DMS 273 treated with DMSO at 0.1 percent for 48 hours (cell line): ENCODE data around the gene PCSK6.

Source experiments
- DNase-seq: peaks from one replicate; lab custom pipeline; 2025; lab: John Stamatoyannopoulos, UW

Gene PCSK6

DNA sequence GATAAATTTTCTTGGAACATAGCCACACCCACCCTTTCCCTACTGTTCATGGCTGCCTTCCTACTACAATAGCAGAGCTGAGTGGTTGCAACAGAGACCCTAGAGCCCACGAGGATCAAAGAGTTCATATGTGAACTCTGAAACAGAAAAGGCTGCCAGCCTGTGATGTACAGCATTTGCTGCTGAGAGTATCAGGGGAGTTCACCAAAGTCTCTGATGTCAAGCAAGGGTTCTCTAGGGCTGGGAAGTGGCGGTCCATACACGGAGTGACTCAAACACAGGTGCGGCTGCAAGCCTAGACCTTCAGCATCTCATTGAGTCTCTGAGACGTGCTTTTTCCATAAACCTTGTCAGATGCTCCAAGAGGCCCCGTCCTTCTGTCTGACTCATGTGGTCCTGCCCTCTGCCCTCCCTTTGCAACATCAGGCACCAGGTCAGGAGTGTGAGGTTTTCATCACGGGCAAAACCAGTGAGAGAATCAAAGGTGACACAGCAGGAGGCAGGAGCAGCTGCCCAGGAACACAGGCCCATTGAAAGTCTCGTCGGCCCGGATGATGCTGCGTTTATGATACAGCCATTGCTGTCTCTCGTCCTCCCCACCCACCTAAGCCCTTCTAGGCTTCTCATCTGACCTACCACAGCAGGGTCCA is 42.9 kb downstream of the PCSK6 start:
- DNase-seq: no peak

DNA sequence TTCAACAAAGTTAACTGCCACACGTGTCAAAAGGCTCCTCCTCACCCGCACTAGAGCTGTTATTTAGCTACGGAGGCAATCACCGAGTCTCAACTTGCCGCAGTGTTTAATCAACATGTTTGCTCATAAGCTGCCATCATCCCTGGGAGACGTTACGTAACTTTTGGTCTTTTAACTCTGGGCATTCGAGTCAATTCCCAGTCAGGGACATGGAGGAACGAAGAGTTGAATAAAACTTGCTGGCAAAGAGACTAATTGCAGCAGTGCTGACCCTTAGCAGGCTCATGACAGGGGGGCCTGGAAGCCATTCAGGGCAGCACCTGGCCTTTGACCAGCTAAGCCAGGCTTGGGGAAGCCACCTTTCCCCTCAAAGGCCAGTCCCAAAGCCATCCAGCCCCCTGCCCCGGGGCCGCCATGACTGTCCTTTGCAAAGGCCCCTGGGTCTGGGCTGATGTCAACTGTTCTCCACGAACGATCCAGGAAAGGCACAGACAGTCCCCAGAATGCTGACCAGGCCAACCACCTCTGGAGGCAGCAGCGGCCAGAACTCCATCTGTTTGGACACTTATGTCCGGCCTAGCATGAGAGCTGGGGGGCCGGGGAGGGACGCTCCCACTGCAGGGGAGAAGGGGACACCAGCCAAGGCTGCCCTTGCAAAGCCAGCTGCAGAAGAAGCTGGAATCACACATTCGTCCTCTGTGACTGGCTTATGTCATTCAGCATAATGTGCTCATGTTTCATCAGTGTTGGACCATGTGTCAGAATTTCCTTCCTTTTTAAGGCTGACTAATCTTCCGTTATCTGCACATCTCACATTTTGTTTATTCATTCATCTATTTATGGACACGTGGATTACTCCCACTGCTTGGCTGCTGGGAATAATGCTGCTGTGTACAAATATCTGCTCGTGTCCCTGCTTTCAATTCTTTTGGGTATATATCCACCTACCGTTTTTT is 43.7 kb downstream of the PCSK6 start:
- DNase-seq: no peak

DNA sequence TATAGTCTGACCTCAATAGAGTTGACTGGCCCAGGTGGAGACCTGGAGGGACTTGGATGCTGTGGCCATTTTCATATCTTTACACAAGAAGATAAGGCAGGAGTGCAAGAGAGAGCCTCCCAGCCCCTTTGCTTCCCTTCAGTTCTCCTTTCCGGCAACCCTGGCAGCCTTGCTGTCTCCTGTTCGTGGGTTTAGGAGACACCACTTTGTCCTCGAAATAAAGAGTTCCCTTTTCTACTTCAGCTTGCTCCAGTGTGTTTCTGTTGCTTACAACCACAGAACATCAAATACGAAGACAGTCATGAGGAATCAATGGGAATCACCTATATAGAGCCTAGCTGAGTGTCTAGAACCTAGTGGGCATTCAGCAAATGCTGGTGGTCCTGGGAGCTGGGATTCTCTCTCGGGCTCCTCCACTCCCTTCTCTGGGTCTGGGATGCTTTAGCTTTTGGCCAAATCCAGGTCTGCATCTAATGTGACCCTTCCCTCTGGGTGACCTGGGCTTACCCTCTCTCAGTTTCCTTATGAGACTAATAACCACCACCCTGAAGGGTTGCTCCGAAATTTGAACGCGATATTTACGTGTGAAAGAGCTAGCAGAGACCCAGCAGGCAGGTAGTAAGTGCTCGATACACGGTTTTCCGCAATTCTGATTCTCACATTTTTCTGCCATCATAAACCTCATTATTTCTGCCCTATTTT is 44.5 kb downstream of the PCSK6 start:
- no peak for DNase-seq

DNA sequence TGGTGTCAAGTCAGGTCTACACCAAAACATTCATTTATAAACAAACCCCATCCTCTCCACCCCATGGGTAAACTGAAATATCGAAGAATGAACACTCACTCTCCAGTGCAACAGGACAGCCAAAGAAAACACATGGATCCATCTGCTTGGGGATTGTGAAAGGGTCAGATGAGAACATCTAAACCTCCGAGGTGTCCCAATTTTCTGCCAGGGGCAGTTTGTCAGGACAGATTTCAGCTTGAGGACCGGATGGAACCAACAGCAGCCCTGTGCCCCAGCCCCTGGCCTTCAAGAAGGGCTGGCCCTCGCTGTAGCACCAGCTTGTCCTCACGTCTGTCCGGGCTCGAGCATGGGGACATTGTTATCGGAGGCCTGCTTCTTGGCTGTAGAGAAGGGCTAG is 45.5 kb downstream of the PCSK6 start:
- no peak for DNase-seq

DNA sequence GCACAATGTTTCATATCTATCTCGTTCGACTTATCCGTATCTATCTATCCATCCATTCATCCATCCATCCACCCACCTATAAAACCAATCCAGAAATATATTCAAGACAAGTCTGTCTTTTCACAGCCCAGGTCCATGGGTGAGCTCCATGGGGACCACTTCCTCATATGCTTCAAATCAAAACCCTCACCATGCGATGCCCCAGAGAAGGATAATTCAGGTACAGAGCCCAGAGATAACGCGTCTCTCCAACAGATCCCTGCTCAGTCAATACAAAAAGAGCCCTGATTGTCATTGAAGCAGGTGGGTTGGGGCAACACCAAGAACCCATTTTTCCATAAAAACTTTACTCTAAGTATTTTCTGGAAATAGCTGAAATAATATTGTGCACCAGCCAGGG is 47.2 kb downstream of the PCSK6 start:
- no peak for DNase-seq

DNA sequence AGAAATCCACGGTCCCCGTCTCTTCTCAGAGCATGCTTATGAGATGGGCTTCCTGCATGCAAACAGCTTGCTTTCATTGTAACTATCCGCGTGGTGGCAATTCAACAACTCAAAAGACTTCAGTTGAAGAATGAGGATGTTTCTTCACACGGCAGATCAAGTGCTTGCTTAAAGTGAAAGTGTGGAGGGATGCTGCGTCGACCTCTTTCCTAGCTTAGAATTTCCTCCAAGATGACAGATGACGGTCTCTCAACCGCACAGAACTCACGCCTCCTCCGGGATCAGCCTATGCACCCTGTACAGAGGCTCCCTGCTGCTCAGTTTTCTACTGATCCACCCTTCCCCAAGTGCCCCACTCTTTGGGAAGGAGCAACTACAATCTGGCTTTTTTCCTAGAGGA is 47.8 kb downstream of the PCSK6 start:
- DNase-seq: no peak

DNA sequence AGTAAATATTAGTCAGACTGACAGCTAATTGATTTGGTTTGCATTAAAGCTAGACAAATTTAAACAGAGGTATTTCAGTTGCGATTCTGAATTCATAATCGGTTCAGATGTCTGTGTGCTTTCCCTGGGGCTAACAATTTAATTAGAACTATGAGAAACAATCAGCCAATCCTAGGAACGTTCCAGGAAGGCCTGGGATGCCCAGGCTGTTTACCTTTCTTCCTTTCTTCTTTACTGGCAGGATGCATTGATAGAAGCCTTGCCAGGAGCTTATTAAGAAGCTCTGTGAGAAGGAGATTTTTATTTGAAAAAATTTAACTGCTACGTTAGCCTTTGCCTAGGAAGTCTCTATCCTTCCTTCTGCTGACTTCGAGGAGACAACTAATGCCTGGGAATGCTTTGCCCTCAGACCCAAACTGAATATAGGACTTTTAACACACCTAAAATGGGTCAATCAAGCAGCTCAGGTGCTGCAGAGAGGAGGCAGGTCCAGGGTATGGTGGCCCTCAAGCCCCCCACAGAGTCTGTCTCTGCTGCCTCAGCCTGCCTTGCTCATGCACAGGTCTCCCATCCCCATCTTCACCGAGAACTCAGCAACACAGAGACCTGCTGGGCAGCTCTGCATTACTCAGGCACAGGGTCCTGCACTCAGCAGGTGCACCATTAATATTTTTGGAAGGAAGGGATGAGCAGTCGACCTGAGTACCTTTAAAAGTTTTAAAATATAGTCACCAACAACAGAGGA is 48.5 kb downstream of the PCSK6 start:
- no peak for DNase-seq

DNA sequence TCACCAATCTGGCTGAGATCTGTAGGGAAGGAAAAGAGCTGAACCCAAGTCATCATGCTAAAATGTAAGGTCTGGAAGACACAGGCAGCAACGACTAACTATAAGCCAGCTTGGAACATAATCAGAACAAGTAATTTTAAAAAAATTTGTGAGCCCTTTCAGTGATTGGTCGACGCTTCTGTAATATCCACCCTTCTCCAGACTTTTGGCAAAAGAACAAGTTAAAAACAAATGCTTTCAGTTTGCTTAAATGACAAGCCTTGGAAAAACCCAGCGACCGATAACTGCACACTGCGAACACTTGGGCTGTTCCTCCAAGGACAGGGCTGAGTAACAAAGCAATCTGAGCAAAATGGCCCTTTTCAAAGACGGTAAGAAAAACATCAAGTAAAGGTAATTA is 49.6 kb downstream of the PCSK6 start:
- no peak for DNase-seq

DNA sequence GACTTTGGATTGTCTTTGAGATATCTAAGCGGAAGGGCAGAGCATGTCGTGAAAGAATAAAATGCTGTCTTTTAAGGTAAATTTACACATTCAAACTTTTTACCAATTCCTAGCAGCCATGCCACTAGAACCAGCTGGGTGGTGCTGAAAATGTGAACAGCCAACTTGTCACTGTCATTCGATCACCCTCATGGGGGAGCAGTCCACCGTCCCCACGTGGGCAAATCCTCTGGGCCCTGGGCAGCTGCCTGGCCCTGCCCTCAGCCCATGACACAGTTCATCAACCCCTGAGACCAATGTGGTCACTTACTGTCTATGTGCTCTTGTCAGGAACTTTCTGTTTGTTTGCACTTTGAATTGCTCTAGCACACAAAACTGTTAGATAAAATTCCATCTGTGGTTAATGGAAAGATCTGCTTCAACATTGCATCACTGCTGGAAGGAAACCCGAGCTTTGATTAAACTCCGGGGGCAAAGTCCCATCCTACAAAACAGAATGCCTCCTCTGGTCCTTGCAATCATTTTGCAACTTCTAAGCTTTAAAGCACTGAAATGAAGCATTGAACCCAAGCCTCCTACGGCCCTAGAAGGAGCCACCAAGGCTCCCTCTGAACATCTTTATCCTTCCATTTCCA is 50.1 kb downstream of the PCSK6 start:
- DNase-seq: no peak

DNA sequence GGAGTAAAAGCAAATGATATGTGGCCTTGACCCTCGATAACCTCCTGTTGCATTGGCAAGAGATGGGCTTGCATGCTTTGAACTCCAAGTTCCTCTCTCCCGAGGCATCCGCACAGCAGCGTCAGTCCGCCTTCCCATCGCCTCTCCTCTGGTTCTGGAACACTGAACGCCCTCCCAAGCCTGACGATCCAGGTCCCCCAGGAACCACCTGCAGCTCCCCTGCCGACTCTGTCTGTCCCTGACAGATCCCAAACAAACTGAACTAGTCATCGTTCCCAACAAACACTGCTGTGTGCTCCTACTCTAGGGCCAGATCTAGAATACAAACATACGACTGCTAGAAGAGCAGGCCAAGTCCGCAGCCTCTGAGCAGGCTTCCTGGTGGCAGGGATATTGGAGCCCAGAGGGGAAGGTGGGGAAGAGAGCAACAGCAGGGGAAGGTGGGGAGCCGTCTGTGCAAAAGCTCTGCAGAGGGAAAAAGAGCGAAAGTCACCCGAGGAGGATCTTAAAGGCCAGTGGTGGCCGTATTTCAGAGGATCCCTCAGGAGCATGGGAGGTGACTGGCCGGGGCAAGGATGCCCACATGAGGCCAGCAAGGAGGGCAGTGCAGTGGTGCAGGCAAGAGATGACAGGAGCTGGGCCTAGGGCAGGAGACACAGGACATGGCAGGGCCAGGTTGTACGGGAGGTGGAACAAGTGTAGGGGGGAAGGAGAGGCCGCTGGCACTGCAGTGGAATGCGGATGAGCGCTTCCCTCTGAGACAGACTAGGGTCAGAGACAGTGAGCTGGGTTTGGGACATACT is 50.8 kb downstream of the PCSK6 start:
- no peak for DNase-seq

DNA sequence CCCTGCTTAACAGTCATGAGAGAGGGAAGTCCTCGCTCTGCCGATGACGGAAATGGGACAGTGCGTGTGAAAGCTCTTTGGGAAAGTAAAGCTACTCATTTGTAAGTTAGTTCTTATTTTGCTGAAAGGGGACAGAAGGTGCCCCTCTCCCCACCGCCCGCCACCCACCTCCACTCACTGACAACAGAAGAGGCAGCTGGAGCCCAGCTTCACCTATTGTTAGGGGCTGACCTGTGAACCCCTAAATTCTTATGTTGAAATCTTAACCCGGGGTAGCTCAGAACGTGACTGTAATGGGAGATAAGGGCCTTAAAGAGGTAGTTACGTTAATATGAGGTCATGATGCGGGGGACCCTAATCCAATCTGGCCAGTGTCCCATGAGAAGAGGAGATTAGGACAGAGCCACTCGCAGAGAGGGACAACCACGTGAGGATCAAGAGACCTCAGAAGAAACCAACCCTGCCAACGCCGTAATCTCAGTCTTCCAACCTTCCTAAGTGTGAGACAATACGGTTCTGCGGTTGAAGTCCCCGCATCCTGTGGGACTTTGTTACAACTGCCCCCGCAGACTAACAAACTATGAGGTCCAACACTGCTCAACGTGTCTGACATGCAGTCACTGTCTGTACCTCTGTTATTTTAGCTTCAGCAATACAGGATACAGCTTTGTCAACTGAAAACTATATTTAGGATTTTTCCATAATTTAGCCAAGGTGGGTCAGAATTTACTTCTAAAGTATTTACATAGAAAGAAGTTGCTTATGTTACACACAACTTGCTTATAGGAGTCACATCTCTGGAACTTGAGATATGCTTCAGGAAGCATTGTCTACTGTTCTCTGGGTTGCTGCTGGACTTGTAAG is 51.7 kb downstream of the PCSK6 start:
- no peak for DNase-seq

DNA sequence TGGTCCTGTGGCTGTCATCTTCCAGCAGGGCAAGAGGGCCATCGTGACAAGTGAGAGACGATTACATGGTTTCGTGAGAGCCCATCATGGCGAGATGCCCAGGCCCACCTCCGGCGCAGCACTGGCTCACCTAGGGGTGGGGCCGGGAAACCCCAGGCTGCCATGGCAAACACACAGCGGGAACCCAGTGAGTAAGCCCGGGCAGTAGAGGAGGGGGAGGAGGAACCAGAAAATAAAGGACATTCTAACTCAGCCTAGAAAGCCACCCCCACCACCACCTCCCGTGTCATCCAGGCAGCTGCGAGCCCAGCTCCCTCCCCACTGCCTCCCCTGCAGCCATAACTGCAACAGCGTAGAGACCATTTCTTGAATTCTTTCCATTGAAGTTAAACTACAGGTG is 52.3 kb downstream of the PCSK6 start:
- no peak for DNase-seq

DNA sequence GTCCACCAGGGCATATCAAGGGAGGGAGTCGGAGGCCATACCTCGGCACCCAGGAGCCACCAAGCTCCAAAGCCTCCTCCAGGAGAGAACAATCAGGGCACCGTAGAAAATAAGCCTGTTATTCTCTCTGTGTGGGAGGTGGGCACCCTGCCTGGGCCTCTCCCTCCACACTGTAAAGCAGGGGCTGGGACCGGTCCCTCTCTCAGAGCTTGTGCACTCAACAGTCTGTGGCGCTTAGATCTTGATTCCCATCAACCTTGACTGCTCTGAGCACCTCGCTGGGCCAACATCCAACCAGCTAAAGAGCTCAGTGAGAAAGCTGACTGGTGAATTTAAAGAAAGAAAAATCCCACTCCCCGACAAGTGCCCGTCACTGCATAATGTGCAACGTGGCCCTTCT is 53.0 kb downstream of the PCSK6 start:
- DNase-seq: no peak

DNA sequence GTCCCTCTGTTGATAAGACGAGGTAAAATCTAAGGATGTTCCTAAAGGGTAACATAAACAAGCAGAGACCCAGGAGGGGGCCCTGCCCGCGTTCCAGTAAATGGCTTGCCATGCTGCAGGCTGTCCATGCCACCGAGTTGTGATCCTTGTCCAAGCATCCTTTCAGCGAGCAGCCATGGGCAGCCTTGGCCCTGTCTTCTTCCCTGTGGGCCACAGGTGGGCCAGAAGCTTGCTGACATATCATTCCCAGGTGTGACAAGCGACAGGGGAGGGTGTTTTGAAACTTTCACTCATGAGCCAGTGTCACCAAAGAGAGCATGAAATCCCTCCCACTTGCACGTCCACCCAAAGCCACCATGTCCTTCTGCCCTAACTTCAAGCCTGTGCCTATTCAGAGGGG is 53.7 kb downstream of the PCSK6 start:
- DNase-seq: no peak

DNA sequence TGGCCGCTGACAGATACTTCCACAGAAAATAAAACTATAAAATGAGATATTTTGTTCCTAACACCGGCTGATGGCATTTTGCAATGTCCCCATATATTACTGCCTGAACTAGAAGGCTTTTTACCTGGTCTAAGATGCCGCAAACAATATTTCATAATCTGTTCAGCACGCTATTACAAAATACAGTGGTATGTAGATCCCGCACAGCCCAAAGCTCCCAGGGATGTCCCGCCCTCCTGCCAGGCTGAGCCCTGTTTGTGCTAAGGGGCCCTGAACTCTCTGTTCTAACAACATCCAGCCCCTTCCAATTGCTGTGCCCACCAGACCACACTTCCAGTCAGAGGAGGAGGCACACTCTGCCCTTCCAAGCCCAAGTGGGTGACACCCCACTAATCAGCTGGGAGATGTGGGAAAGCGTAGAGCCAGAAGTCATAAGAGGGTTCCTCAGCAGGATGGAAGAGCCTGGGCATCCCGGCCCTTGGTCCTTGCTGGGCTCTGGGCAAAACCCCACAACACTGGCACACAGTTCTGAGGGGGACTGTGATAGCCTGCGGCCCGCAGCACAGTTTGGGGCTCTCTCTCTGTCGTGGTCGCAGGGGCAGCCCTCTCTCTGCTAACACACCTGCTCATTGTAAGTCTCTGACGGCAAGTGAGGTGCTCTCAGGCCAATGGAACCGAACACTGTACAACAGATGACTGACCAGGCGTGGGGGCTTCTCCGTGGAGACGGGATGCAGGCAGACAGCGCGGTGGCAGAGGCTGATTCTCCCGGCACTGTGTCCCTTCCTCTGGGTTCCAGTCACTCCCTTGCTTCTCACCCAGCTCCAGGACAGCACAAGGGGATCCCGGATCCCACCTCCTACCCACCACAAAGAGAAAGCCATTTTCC is 55.2 kb downstream of the PCSK6 start:
- DNase-seq: no peak

DNA sequence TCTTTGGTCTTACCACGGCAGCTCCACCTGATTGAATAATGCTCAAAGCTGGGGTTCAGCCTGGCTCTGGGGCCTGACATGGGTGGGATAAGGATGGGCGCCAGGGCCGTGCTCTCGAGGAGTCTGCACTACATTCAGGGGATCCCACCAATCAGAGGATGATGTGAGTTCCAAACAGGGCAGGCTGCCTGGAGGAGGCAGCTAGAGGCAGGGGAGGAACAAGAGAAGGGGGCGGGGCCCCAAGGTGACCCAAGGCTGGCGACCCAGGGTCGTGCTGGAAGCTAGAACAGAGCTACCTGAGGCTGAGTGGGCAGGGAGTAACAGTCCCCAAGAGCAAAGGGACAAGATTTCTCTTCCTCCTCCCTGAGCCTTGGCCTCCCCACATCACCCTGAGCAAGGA is 56.1 kb downstream of the PCSK6 start:
- DNase-seq: no peak

DNA sequence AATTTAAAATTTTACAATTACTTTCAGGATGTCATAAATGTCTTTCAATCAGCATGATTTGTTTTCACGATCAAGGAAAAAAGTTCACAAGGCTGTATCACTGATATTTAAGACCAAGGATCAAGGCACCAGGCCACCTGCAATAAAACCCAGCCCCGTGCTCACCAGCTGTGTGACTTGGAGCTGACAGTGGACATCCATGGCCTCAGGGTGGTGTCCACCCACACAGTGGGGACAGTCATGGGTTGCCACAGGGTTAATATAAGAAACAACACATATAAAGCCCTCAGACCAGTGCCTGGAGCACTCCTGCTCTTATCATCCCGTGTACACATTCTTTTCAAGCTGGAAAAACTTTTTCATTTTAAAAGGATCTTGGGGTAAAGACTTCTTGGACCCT is 56.5 kb downstream of the PCSK6 start:
- DNase-seq: no peak

DNA sequence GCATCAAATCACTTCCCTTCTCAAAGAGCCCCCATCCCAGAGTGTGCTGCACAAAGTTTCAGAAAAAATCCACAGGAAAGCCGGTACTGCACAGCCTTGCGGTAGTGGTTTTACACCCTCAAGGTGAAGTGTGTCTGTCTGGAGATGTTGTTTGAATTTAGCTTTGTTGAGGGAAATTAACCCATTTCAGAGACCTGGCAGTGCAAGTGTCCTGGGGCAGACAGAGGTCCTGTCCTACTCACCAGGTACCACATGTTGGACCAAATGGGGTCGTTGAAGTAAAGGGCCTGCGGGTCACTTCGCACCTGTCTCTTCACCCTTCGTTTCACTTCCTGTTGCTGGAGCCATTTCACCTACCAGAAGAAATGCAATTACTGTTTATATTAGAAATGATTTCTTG is 57.8 kb downstream of the PCSK6 start:
- no peak for DNase-seq

DNA sequence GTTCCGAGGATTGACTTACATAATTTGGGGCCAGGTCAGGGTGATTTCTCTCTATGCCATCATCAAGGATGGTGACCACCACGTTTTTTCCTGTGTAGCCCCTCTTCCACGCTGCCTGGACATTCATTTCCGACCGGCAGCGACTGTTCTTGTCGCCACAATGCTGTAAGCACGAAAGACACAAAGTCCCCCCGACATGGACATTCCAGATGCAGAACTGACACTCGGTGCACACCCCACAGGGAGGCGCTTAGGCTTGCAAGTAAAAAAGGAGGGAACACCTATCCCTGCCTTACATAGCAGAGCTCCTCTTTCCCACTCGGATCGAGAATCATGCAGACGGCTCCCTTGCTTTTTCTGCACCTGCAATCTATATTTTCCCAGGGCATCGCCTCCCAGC is 58.2 kb downstream of the PCSK6 start:
- no peak for DNase-seq
